Stimulated activated CD4-positive, alpha-beta T cell treated with anti-CD3 and anti-CD28 coated beads, Interleukin-2, amount 100 ng/mL, for 48 hours (primary cell): ENCODE data around the gene UHRF1.

Experiments used
- DNase-seq, 2 donors: peaks; one replicate each; pipeline ENCODE4 v3.0.0-alpha.2; 2020

The UHRF1 gene

DNA sequence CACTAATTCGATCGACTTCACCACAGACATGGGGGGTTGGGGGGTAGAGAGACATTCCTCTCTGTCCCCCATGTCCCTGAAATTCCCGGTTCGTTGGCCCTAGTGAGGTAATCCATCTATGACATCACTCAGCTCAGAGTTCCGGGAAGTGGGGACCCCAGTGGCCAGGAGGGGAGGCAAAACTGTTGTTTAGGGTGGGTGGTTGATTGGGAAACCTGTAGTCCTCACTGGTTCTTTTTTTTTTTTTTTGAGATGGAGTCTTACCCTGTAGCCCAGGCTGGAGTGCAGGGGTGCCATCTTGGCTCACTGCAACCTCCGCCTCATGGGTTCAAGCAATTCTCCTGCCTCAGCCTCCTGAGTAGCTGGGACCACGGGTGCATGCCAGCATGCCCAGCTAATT, 6.5 kb upstream of the UHRF1 start, which contains the start of gene ARRDC5:
ARRDC5 (minus strand) TSS at position 101 of the 400 bp plus-strand sequence; CDS start at position 30, 71 bp downstream.
- no peak for DNase-seq

DNA sequence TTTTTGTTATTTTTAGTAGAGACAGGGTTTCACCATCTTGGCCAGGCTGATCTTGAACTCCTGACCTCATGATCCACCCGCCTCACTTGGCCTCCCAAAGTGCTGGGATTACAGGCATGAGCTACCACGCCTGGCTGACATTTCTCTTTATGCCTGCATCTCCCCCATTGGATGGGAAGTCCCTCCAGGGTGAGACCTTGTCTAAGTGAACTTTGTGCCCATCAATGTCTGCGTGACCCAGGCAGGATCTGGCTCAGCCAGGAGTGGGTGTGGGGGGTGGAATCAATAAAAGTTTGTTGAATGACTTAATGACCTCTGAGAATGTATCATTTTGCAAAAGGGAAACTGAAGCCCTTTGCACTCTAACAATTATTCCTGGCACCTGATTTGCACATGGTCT, 4.8 kb upstream of the UHRF1 start:
- DNase-seq: no peak

DNA sequence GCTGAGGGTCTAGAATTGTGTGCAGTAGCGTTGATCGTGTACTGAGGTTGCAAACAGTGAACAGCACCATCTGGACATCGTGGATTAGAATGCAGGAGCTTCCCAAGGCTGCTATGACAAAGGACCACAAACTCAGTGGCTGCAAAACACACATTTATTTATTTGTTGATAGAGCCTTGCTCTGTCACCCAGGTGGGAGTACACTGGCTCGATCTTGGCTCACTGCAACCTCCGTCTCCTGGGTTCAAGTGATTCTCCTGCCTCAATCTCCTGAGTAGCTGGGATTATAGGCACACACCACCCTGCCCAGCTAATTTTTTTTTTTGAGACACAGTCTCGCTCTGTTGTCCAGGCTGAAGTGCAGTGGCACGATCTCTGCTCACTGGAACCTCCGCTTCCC, 2.3 kb upstream of the UHRF1 start:
- DNase-seq: no peak

DNA sequence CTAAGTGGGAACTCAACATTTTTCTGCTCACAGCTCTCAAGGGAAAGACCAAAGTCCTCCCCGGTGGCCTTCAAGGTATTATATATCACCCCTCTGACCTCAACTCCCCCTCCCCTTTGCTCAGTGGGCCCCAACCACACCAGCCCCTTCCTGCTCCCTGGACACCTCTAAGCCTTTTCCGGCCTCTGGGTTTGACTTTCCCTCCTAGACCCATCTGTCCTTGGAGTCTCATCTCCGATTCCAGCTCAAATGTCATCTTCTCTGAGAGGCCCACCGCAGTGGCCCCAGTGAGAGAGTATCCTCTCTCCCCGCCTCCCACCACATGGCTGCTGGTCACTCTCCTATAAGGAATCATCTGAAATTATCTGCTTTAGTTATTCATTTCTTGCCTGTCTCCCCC, 941 bp upstream of the UHRF1 start:
- no peak for DNase-seq

GRCh38 chr19:4908781-4909155, 533 bp upstream of the UHRF1 start:
- DNase-seq: no peak

DNA sequence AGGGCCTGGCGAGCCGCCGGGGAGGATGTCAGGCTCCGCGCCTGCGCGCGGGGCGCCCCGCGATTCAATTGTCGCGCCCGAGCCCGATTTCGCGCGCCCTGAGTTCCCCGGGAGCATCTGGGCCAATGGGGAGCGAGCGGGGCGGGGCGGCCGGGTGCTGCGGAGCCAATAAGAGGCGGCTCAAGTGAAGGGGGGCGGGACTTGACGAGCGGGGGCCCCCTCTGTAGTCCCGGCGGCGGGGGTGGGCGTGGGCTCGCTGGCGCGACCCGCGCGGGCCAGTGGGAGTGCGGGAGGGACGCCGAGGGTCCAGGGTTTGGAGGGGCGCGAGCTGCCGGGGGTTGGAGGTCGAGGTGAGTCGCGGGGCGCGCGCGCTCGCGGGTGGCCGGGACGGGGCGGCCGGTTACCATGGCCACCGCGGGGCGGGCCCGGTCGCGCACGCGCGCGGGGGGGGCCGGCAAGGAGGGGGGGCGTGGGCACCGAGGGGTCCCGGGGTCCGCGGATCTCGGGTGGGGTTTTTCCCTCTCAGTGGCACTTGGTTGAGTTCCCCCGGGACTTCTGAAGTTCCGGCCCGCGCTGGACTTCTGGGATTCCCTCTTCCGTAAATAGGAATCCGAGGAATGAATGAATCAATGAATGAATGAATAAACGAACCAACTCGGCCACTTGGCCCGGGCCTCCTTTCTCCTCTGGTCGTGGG, 744 bp downstream of the UHRF1 start:
- DNase-seq: peak; percentile 91 to 92

GRCh38 chr19:4910594-4911281, 1.4 kb downstream of the UHRF1 start:
- DNase-seq: no peak

- DNase-seq: no peak
These were observed 2.0 kb downstream of the UHRF1 start for GRCh38 chr19:4911314-4911713.

DNA sequence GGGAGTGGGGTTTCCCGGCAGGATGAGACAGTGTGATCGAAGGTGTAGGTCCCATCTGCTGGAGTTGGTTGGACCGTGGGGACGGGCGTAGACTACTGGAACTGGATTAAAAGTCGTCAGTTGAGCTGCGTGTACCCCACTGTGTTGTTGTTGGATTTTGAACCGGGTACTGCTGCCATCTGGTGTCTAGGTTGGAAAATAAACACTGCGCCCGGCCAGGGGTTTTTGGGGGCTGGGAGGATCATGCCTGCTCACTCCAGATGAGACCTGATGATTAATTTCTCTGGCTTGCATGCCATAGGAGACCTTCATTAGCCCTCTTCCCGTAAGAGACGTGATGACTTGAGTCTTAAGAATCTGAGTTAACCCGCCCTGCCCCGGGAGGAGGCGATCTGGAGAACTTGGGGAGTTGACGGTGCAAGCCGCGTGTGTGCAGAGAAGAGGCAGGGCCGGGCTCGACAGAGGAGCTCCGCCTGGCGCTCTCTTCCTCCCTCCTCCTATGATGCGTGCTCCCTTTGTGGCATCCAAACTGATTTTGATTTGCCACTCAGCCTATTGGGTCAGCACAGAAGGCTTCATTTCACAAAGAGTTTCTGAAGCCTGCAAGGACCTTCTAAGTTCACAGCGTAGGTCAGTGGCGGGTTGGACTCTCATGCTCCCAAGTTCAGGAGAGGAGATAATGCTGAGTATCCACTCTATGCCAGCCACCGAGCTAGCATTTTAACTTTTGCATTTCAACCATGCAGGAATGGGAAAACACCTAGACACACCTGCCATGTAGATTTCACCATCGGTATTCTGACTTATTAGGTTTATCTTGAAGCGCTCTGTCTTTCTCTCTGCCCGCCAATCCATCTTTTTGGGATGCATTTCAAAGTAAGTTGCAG, 2.7 kb downstream of the UHRF1 start:
- DNase-seq: peak; percentile 67 to 69

GRCh38 chr19:4913996-4914735, 4.9 kb downstream of the UHRF1 start:
- DNase-seq: no peak

- DNase-seq: peak; percentile 49 to 53
These were observed 5.6 kb downstream of the UHRF1 start for GRCh38 chr19:4914736-4915501.

GRCh38 chr19:4916292-4917082, 7.2 kb downstream of the UHRF1 start:
- DNase-seq: no peak

DNA sequence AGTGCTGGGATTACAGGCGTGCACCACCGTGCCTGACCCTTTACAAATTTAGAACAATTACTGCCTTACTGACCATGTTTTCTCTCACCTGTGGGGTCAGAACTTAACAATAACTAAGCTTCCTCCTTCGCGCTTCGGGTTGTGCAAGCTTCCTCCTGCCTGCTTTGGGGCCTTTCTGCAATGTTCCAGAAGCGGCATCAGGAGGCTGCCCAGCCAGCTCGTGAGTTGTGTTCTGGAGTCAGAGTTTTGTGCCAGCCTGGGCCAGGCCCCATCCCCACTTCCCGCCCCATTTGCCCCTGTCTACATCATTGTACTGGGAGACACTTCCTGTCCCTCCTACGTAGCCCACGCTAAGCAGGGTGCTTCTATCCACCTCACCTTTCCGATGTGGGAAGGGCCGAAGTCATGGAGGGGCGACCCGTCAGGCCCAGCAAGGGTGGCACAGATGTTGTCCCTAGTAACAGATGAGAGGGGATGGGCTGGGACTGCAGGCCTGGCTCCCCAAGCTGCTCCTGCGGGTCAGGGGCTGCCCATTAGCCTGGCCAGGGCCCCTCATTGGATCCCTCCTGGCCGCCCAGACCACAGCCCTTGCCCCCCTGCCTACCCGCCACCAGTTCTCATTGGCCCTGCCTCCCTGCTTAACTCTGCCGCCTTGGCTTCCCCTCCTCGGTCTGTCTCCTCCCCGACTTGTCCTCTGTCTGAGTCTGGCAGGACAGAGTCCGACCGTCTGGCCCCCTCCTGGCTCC, 13.4 kb downstream of the UHRF1 start:
- DNase-seq: no peak

- no peak for DNase-seq
These were observed 14.0 kb downstream of the UHRF1 start for GRCh38 chr19:4923276-4923747.

DNA sequence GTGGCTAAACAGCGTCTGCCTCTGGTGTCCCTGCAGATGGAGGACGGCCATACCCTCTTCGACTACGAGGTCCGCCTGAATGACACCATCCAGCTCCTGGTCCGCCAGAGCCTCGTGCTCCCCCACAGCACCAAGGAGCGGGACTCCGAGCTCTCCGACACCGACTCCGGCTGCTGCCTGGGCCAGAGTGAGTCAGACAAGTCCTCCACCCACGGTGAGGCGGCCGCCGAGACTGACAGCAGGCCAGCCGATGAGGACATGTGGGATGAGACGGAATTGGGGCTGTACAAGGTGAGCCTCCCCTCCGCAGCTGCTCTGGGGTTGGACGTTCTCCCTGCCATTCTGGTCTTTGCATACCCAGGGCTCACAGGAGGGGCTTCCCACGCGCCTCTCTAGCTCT, 19.9 kb downstream of the UHRF1 start:
- DNase-seq: no peak

- DNase-seq: no peak
These were observed 21.4 kb downstream of the UHRF1 start for GRCh38 chr19:4930664-4931063.

- DNase-seq: no peak
These were observed 23.4 kb downstream of the UHRF1 start for GRCh38 chr19:4932711-4933110.

GRCh38 chr19:4933528-4933927, 24.2 kb downstream of the UHRF1 start:
- DNase-seq: no peak

DNA sequence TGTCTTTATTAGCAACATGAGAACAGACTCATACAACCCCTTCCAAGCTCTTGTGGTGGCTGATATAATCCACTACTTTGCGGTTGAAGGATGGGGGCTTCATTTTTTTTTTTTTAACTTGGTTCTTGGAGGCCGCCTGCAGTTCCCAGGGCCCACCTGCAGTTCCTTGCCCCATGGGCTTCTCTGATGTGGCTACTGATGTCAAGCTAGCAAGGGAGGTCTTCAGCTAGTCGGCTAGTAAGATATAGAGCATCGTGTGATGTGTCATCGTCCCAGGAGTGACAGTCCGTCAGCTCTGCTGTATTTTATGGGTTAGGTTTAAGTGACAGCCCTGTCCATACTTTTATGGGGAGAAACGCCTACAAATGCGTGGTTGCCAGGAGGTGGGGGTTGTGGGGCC, 26.1 kb downstream of the UHRF1 start:
- no peak for DNase-seq

- no peak for DNase-seq
These were observed 27.8 kb downstream of the UHRF1 start for GRCh38 chr19:4937060-4937459.
